Heart left ventricle (tissue), 16 donors: ENCODE results near the gene GTF3A. TPM values are rescaled to one million over a fixed set of nuclear protein-coding genes. Genes with fewer than 3 reads are reported as not detected.

ENCODE experiments used
- ATAC-seq, 4 donors: fragments of 200-7000 bp; cut with Tn5 transposase; one replicate each; pipeline ENCODE4 v1.9.1; 2020 to 2022; ENCODE audit warnings: moderate library complexity in 4 of 4, mild to moderate bottlenecking in 3 of 4, moderate number of reproducible peaks in 1 of 4
- DNase-seq, 5 donors: peaks; one replicate each; pipeline ENCODE4 v3.0.0-alpha.2; 2020
- H3K27ac ChIP-seq, 12 donors: fragments of 200-600 bp; sonication (generic) in 4 of 12; one replicate each; pipeline versions ENCODE4 v1.5.0 to v1.8.0; 2016 to 2022; ENCODE audit warnings: mild to moderate bottlenecking in 2 of 12
- H3K27me3 ChIP-seq, 9 donors: fragments of 200-600 bp; sonication (generic) in 2 of 9; one replicate each; pipeline versions ENCODE4 v1.5.1 to v1.8.0; 2016 to 2022; ENCODE audit warnings: mild to moderate bottlenecking in 3 of 9
- H3K36me3 ChIP-seq, 9 donors: fragments of 200-600 bp; sonication (generic) in 2 of 9; one replicate each; pipeline versions ENCODE4 v1.5.0 to v1.8.0; 2018 to 2022; ENCODE audit warnings: mild to moderate bottlenecking in 2 of 9
- H3K4me1 ChIP-seq, 12 donors: fragments of 200-600 bp; sonication (generic) in 4 of 12; one replicate each; pipeline versions ENCODE4 v1.5.0 to v1.8.0; 2016 to 2022; ENCODE audit warnings: mild to moderate bottlenecking in 3 of 12
- H3K4me3 ChIP-seq, 12 donors: fragments of 200-600 bp; sonication (generic) in 4 of 12; one replicate each; pipeline versions ENCODE4 v1.5.0 to v1.8.0; 2017 to 2022; ENCODE audit warnings: mild to moderate bottlenecking in 9 of 12, moderate library complexity in 4 of 12
- H3K9me3 ChIP-seq, 12 donors: fragments of 200-600 bp; sonication (generic) in 4 of 12; one replicate each; pipeline versions ENCODE4 v1.5.0 to v1.8.0; 2016 to 2022; ENCODE audit warnings: mild to moderate bottlenecking in 1 of 12
- POLR2A ChIP-seq, 2 donors: fragments of 450-650 bp; IDR thresholded peaks; one replicate each; pipeline ENCODE4 v1.6.1; 2017; ENCODE audit warnings: antibody characterized with exemption in 2 of 2, mild to moderate bottlenecking in 2 of 2, moderate library complexity in 2 of 2
- WGBS, 4 donors: extraction: QIAGEN DNeasy Blood & Tissue Kit in 2 of 4; methylation state at CpG; one replicate each; pipeline versions ENCODE4 v1.1.5 to v1.1.7; 2013 to 2018; 5-methylcytosine and 5-hydroxymethylcytosine counted together
- intact Hi-C, 10 donors: fragments of 100-400 bp; cut with DNase I; formaldehyde crosslinking; loops; one replicate each; pipeline versions ENCODE4 v1.11.1 to v1.14.2; 2022
- polyA plus RNA-seq, 2 donors: library from polyadenylated mRNA; stranded (reverse); fragments of 200-250 nt; gene quantifications; one replicate each; pipeline ENCODE4 v1.2.3, GENCODE V29; 2013
- total RNA-seq, 9 donors: library from RNA; depleted of rRNA in 2 of 9; stranded (reverse); fragments of >200 nt in 2 of 9; fragmentation: NEBNext Ultra II Directional in 3 of 9; extraction: Animal tissue kit (Norgen Biotek cat#: 25700) in 3 of 9; gene quantifications; one replicate each; pipeline versions ENCODE4 v1.1.0 to v1.2.4, GENCODE V29; 2016 to 2023
- TF ChIP-seq, protein P1 (sequence below), 12 donors: fragments of 200-600 bp; sonication (generic) in 4 of 12; IDR thresholded peaks; one replicate each; pipeline versions ENCODE4 v1.5.0 to v1.8.0; 2018 to 2022; ENCODE audit warnings: antibody characterized with exemption in 12 of 12, mild to moderate bottlenecking in 5 of 12
- donor health status: ischemic (EF 13 %, LVEDD 7.1; RV severe dilation, severe dysfunction).
- donor health status: healthy with polysubstance abuse.
- donor health status: DM: no; HTN: yes; CAD: no.
- donor health status: DM: no; HTN: no; CAD: no.
- donor health status: ischemic (EF 25% LVEDD 6.9; RV normal size, moderate dysfunction).
- donor health status: ischemic (EF 25% LVEDD 5.7; RV mildly dilated, moderate dysfunction).
- donor health status: healthy.
- donor health status: DM: yes; HTN: yes; CAD: no.
- donor health status: ischemic (EF 35%, LVEDD 5.7; RV mildly dilated, moderate dysfunction).
- donor health status: nonischemic (EF 11% LVEDD 7.7; RV severe dilation, severe dysfunction).
- donor health status: DM: yes; HTN: yes; CAD: no.
- donor health status: PGD.
- donor health status: ischemic (EF 29% LVEDD 5.4; RV normal size, mild dysfunction).
- donor health status: nonischemic (EF 23%, LVEDD 6.1; RV moderate dilation, normal function).

GTF3A gene
- total and polyA plus RNA-seq, 11 donors, result 138 to 593 (median 201) TPM

DNA sequence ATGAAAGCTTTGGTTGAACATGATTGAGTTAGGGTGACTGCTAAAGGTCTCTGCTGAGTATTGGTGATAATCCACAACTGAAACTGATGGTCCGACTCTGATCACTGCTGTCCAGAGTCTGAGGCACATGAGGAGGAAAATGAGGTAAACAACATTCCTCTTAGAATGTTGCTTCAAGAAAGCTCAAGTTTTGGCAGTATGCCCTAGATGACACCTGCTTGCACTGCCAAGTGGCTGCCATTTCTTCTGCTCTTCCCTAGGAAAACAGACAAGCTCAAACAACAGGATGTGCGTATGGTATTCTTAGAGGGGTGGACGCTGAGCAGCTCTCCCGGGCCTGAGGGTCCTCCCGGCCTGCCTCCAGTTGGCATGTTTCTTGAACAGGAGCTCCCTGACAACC is 41.2 kb downstream of the GTF3A start:
- intact Hi-C loops, result no loop called here

GRCh38 chr13:27466513-27466912 is 42.1 kb downstream of the GTF3A start:
- H3K36me3 ChIP-seq, result no peaks in the 10 kb centered on the region
- ATAC-seq (peak in 3 of 4 donors; percentile 49 to 63 (median 54)), DNase-seq (peak in 1 of 5 donors; percentile 37)
- no peaks in the 10 kb centered on the region for H3K9me3 ChIP-seq
- no peak overlapping the region for H3K4me3 ChIP-seq
- peak overlapping the region in 5 of 12 donors; percentile 17 to 57 (median 31) for H3K27ac ChIP-seq
- no peaks in the 10 kb centered on the region for H3K27me3 ChIP-seq
- TF ChIP-seq POLR2A (IDR thresholded peaks at IDR 0.05), result no peak
- TF ChIP-seq, protein P1, sequence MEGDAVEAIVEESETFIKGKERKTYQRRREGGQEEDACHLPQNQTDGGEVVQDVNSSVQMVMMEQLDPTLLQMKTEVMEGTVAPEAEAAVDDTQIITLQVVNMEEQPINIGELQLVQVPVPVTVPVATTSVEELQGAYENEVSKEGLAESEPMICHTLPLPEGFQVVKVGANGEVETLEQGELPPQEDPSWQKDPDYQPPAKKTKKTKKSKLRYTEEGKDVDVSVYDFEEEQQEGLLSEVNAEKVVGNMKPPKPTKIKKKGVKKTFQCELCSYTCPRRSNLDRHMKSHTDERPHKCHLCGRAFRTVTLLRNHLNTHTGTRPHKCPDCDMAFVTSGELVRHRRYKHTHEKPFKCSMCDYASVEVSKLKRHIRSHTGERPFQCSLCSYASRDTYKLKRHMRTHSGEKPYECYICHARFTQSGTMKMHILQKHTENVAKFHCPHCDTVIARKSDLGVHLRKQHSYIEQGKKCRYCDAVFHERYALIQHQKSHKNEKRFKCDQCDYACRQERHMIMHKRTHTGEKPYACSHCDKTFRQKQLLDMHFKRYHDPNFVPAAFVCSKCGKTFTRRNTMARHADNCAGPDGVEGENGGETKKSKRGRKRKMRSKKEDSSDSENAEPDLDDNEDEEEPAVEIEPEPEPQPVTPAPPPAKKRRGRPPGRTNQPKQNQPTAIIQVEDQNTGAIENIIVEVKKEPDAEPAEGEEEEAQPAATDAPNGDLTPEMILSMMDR (IDR thresholded peaks at IDR 0.05), result no peak
- H3K4me1 ChIP-seq, result peaks cover 0 to 23% (median 9%) of the 10 kb centered on the region in 12 donors
- 7 to 10% (median 8%) methylated on average over 3 of the region's 3 CpGs for WGBS, 4 donors
- intact Hi-C loops, result no loop called here

More for the DNA sequence above, 41.2 kb downstream of the GTF3A start:
- Histone ChIP-seq H3K36me3 (no peaks in the 10 kb centered on the region), H3K4me3 (no peak overlapping the region), H3K9me3 (no peaks in the 10 kb centered on the region), H3K27me3 (no peaks in the 10 kb centered on the region), H3K4me1 (peaks cover 0 to 23% (median 9%) of the 10 kb centered on the region in 12 donors), H3K27ac (no peak overlapping the region)
- WGBS, 4 donors, result 53 to 71% (median 68%) methylated on average over 5 of the region's 5 CpGs
- no peak for DNase-seq
- no peak for TF ChIP-seq POLR2A (IDR thresholded peaks at IDR 0.05)
- TF ChIP-seq, protein P1 (IDR thresholded peaks at IDR 0.05), result no peak
- ATAC-seq, result no peak

DNA sequence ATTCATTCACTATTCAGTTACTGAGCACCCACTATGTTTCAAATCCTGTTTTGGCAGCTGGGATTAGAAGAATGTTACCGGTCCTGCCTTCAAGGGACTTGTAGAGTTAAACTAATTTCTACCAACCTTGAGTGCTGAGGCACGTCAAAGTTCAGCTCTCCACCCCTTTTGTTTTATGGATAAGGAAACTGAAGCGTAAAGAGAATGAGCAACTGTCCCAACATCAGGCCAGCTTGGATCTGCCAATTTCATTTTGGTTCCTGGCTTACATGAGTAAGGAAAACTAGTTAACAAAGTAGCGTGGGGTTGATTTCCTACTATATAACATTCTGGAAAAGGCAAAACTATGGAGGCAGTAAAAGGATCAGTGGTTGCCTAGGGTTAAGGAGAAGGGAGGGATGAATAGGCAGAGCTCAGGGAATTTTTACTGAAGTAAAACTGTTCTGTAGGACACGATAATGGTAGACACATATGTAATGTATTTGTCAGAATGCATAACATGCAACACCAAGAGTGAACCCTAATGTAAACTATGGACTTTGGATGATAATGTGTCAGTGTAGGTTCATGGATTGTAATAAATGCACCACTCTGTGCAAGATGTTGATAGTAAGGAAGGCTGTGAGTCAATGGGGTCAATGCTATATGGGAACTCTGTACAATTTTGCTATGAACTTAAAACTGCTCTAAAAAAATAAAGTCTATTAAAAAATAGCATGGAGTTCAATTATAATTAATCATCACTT is 45.8 kb downstream of the GTF3A start:
- ATAC-seq (no peak), DNase-seq (no peak)
- Histone ChIP-seq H3K27me3 (no peaks in the 10 kb centered on the region), H3K4me1 (peaks cover 0 to 13% (median 8%) of the 10 kb centered on the region in 12 donors), H3K27ac (no peak overlapping the region), H3K9me3 (no peaks in the 10 kb centered on the region), H3K4me3 (no peak overlapping the region), H3K36me3 (no peaks in the 10 kb centered on the region)
- intact Hi-C loops, result no loop called here
- WGBS, 4 donors, result 79 to 87% (median 86%) methylated on average over 5 of the region's 5 CpGs
- TF ChIP-seq POLR2A (IDR thresholded peaks at IDR 0.05), result no peak
- TF ChIP-seq, protein P1 (IDR thresholded peaks at IDR 0.05), result no peak

DNA sequence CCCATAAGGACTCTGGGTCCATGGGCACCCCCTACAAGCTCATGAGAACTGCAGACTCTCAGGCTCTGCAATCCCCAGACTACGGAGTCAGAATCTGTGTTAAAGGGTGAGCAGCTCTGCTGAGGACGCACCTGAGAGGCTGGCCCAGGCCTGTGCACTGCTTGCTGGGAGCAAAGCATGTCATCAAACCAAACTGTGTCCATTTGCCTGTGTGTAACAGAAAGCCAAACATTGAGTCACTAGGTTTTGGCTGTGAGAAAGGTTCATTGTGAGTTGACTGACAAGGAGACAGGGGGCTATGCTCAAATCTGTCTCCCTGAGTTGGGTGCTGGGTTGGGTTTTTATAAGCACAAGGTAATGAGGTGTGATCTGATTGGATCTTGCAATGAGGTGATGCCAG is 48.0 kb downstream of the GTF3A start:
- no peak overlapping the region for H3K27ac ChIP-seq
- no peak overlapping the region for H3K4me3 ChIP-seq
- H3K9me3 ChIP-seq, result no peaks in the 10 kb centered on the region
- H3K36me3 ChIP-seq, result no peaks in the 10 kb centered on the region
- ATAC-seq (peak in 1 of 4 donors; percentile 15), DNase-seq (no peak)
- TF ChIP-seq POLR2A (IDR thresholded peaks at IDR 0.05), result no peak
- TF ChIP-seq, protein P1 (IDR thresholded peaks at IDR 0.05), result no peak
- H3K27me3 ChIP-seq, result no peaks in the 10 kb centered on the region
- no peaks in the 10 kb centered on the region for H3K4me1 ChIP-seq
- WGBS, 4 donors, result 91 to 100% (median 92%) methylated on average over 1 to 2 of the region's 2 CpGs
- intact Hi-C loops, result no loop called here
